ENCODE data around the gene TGFB2. TPM values are rescaled to one million over a fixed set of nuclear protein-coding genes. Genes with fewer than 3 reads are reported as not detected.

Gene TGFB2
- total RNA-seq, 1 experiment from 2014 or later: 18.2 TPM

DNA sequence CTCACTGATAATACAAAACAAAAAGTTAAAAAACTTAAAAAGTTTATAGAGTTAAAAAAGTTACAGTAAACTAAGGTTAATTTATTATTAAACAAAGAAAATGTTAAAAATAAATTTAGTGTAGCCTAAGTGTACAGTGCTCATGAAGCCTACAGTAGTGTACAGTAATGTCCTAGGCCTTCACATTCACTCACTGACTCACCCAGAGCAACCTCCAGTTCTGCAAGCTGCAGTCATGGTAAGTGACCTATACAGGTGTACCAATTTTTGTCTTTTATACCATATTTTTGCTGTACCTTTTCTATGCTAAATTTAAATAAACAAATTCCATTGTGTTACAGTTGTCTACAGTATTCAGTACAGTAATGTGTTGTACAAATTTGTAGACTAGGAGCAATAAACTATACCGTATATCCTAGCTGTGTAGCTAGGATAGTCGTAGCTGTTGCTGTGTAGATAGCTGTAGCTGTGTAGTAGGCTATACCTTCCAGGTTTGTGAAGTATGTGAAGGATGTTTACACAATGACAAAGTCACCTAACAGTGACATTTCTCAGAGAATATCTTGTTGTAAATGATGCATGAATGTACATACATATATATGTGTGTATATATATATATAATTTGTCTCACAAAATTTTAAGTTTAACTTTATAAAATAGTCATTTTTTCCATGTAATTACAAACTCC lies 140.2 kb downstream of the TGFB2 start:
- DNase-seq (ENCODE audit: low read depth): no peak

DNA sequence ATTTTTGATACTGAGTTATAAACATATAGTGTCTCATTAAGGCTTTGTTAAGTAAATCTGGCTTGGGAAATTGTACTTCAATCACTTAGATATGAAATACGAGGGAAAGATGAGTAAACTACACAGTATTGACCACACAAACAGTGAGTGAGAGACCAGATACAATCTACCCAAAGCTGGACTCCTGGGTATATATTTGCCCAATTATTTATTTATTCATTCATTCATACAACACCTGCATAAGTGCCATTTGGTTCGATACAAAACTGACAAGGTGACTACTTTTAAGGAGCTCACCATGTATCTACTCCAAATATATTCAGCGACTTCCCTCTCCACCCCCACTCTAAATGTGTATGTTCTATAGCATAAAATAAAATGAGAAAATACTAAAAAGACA lies 143.4 kb downstream of the TGFB2 start:
- DNase-seq (ENCODE audit: low read depth): no peak

DNA sequence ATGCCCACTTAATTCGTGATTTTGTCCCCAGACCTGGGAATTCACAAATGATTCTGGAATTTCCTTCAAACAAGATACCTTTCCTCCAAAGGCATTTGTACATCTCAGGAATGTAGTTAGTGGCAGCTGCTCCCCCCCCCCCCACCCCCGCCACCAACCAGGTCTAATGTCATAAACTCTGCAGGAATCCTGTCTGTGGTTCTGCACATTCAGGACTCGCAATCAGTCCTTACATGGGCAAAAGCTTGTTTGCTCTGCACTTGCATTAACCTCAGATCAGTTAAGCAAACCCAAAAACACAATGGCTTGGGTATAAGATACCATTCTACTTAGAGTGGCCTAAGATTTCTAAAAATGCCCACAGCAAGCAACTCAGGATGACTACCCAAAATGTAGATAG lies 143.8 kb downstream of the TGFB2 start:
- DNase-seq (ENCODE audit: low read depth): peak; percentile 88

DNA sequence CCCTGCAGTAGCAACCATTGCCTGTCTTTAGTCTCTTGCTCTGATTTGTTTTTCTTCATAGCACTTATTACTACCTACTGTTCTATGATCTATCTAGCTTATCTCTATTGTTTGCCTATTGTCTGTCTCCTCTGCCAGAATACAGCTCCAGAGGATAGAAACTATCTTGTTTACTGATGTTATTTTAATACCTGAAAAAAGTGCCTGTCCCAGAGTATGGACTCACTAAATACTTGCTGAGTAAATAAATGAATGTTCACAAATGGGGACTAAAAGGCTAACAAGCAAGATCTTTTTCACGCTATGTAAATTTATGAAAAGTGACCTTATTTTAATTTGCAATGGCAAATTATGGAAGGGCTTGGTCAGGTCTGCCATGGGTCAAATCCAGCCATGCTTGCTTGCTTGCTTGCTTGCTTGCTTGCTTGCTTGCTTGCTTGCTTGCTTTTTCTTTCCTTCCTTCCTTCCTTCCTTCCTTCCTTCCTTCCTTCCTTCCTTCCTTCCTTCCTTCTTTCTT lies 145.3 kb downstream of the TGFB2 start:
- no peak for DNase-seq (ENCODE audit: low read depth)

DNA sequence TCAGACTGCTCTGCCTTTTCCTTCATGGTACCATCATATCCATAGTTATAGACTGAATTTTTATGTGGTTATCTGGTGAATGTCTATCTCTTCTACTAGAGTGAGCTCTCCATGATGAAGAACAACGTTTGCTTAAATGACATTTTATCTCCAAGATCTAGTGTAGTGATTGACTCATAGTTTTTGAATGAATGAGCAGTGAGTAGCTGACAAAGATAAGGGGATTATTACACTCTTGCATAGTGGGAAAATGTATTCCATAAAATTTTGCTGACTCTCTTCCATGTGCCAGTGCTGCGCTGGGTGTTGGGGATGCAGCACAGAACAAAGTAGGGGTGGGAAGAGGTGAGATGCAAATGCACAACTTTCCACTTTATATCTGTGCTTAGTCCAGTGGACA lies 147.7 kb downstream of the TGFB2 start:
- no peak for DNase-seq (ENCODE audit: low read depth)

DNA sequence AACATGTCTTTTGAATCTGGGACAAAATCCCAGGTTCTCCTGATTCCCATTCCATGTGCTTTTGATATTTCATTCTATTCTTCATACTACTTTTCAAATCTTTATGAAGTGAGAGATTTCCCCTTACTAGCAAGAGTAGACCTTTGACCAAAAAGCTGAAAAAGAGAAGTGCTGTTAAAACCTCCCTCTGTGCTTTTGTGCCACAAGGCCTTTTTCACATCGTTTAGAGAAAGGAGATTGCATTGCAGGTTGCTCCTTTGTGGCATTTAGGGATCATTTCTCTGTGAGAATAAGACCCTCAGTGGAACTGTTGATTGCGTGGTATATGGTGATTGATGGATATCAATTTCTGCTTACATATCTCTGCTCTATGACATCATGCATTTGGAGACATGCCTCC lies 148.8 kb downstream of the TGFB2 start:
- DNase-seq (ENCODE audit: low read depth): no peak

Other genes starting within 250 kb of the TGFB2 start
- 17.8 and 22.3 TPM in 2 replicates for gene RRP15, start 60.0 kb upstream of the TGFB2 start, total RNA-seq (2014; rRNA removed; shearing (Covaris generic))